Fibroblast of lung (primary cell): ENCODE measurements around the gene PDIA2.

Experiments
- CTCF ChIP-seq, 2 donors: IDR thresholded peaks in 1 of 2; conservative IDR thresholded peaks in 1 of 2; 1 replicate in 1 of 2; 2 replicates in 1 of 2; pipeline ENCODE4 v1.5.1; 2011 to 2012; ENCODE audit warnings: low read length in 2 of 2, control low read depth in 1 of 2, inconsistent platforms in 1 of 2, low read depth in 1 of 2, mild to moderate bottlenecking in 1 of 2
- EZH2 ChIP-seq: IDR thresholded peaks from 2 replicates; pipeline ENCODE4 v1.5.1; 2012; ENCODE audit warnings: low read length, control low read depth, mild to moderate bottlenecking; ENCODE audit errors: missing control alignments

GRCh38 chr16:263944-264343 lies 19.0 kb upstream of the PDIA2 start:
- TF ChIP-seq CTCF (conservative IDR thresholded peaks at IDR 0.05 in 1 of 2, IDR thresholded peaks at IDR 0.05 in 1 of 2; ENCODE audit: low read depth in 1 of 2, low read length in 2 of 2) (no peak), EZH2 (no peak)
